SKM-1 treated with dmso at 0.1 percent for 144 hours (cell line): ENCODE data around the gene EXOC7.
"Not testable (repeated sequence)": the region's sequence is repeated elsewhere in the genome, so short reads cannot be mapped to it uniquely, and the experiment has no call there.

Experiments
- DNase-seq: peaks from one replicate; lab custom pipeline; 2025; ENCODE audit not compliant: unreplicated experiment; lab: John Stamatoyannopoulos, UW

Gene EXOC7

DNA sequence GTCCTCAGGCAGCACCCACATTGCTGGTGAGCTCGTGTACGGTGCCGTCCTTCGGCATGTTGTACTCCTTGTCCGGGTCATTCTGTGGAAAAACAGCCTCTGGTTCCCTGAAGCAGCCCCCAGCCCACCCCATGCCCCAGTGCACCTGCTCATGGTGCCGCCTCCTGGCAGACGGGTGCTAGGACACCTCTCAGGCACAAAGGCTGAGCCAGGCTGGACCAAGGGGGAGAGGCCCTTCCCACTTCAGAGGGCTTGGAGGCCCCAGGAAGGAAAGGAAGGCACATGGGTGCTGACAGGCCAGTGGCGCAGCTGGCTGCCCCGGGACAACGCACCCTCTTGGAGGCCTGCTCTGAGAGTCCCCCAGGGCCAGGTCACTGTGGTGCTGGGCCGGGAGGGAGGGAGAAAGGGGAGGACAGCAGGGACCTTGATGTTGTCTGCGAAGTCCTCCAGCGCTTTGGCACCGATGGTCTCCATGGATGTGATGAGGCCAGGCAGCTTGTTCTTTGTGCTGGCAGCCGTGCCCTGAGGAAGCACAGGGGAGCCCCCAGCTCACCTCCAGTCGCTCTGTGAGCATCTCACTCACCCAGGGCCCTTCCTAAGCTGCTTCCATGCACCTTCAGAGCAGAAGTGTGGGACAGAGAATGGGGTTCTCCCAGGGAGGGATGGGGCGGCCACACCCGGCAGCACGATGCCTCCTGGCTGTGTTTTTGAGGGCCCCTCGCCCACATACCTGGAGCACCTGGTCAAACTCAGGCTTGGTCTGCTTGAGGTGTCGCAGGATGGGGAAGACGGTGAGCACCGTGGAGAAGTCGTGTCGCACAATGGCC lies 15.3 kb downstream of the EXOC7 start:
- no peak for DNase-seq

DNA sequence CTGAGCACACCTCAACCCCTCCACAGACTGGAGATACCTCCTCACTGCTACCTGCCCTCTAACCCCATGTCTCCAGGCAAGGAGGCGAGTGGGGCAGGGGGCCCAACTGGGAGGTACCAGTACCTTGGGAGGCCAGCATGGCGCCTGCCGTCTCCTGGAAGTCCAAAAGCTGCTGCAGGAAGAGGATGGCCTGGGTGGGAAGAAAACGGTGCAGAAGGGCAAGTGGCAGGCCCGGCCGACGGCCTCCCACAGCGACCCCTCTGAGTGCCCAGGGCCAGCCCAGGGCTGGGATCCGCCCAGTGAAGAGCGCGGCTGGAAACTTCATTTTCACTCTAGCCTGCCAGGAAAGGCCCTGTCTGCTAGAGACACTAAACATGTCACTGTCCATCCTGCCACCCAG lies 16.1 kb downstream of the EXOC7 start:
- DNase-seq: no peak

DNA sequence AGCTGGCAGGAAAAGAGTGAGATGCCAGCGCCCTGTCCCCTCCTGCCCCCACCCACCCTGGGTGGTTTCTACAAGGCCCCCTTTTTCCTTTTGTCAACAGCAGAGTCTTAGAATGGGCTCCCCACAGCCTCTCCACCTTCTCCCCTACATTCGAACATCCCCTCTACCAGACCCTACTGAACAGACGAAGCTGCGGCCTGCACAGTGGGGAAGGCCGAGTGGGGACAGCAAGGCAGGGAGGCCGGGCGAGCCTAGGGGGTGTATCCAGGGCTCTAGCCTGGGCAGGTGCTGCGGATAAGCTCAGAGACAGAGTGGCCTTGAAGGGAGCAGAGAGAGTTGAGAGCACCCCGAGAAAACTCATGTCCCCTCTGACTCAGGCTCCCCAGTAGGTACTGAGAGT lies 17.2 kb downstream of the EXOC7 start:
- DNase-seq: no peak

DNA sequence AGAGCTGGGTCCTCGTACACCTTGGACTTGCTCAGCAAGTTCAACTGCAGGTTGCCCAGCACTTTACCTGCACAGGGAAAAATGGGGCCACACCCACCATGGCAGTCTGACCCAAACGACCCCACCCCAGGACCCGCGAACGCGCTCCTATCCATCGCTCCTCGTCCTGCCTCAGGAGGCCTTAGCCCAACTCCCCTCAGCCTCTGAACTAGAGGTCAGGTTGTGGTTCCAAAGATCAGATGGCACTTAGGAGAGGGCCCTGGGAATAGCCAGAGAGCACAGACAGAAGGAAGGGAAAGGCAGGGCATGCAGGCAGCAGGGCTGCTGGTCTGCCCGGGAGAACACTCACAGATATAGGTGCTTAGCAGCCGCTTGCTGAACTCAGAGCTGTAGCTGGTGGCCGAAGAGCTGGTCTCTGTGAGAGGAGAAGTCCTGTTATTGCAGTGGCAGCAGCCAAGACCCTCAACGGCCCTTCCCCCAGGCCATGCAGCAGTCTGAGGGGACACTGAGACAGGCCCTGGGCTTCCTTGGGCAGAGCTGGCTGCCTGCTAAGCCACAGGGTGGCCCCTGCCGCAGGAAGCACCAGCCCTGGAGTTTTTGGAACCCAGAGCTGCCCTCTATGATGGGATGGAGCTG lies 17.7 kb downstream of the EXOC7 start:
- DNase-seq: no peak

DNA sequence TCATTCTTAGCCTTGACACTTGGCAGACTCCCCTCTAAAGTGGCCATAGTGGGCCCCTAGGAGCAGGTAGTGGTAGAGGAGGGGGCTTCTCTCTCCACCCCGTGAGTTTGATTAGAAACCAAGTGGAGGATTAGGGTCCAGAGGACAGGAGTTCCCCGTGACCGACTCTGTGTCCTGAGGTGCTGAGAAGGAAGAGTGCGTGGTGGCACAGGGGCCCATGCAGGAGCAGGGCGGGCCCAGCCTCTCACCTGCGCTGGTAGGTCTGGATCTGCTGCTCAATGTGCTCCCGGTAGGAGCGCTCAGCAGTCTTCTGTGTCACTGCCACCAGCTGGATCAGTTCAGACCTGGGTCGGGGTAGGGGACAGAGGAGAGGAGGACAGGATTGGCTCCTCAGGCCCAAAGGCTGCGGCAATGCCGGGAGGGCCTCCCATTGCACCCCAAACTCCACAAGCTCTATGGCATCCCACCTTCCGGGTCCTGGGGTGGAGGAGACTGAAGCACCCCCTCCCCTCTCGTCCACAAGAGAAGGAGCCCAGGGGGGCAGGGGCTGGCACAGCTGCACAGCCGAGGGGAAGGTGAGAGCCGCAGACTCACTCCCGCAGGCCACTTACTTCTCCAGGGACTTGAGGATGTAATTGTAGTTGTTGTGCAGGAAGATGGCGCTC lies 18.4 kb downstream of the EXOC7 start:
- DNase-seq: no peak

DNA sequence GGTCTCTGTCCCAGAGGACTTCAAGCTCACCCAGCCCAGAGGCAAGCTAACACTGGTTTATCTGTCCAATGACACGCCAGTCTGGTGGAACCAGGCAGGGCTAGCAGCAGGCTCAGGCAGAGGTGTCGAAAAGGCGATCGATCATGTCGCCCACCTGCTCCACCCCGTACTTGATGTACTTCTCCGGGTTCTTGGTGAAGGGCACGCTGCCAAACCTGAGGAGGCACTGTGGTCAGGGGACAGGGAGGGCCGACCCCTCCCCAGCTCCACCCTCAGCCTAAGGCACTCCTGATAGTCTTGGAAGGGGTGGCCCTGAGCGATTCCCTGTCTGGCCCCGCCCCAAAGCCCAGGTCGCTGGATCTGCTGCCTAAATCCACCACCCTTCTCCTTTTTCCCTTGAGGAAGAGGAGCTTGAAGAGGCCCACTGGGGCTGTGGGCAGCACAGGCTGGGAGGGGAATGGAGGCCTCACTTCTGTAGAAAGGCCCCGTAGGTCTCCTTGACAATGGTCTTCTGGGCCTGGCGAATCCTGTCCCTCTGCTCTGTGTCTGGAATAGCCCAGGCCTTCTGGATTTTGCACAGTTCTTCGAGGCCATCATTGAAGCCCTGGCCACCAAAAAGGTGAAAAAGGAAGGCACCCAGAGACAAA lies 19.9 kb downstream of the EXOC7 start:
- DNase-seq: no peak

DNA sequence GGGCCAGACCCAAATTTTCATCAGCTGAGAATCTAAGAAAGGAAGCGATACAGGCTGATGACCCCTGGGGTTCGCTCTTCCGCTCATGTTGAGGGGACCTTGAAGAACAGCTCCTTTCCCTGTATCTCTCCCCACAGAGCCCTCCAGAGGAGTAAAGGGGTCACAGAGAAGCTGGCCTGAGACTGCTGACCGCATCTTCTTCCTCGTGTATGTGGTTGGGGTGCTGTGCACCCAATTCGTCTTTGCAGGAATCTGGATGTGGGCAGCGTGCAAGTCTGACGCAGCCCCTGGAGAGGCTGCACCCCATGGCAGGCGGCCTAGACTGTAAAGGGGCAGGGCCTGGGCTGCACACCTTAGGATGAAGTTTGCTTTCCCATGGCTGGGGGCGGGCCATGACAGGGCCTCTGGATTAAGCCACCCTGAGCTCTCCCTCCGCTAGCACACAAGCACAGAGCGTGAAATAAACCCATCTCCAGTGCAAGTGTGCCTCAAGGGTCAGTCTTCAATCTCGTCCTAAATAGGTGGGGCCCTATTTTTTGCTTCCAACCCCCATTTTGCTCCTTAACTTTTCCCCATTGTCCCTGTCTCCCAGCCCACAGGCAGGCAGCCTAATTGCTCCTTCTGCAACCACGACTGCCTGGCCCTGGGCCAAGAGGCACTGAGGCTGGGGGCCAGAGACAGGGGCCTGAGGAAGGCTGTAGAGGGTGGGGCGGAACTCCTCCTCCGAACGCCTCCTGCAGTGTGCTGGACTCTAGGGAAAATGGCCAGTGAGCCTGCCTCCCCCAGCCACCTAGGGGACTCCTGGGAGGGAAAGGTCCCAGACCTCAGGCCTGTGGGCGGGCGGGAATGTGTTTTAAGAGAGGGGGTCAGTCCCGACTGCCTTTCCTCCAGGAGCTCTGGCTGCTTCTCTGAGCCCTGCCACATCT lies 21.0 kb downstream of the EXOC7 start:
- DNase-seq: no peak

DNA sequence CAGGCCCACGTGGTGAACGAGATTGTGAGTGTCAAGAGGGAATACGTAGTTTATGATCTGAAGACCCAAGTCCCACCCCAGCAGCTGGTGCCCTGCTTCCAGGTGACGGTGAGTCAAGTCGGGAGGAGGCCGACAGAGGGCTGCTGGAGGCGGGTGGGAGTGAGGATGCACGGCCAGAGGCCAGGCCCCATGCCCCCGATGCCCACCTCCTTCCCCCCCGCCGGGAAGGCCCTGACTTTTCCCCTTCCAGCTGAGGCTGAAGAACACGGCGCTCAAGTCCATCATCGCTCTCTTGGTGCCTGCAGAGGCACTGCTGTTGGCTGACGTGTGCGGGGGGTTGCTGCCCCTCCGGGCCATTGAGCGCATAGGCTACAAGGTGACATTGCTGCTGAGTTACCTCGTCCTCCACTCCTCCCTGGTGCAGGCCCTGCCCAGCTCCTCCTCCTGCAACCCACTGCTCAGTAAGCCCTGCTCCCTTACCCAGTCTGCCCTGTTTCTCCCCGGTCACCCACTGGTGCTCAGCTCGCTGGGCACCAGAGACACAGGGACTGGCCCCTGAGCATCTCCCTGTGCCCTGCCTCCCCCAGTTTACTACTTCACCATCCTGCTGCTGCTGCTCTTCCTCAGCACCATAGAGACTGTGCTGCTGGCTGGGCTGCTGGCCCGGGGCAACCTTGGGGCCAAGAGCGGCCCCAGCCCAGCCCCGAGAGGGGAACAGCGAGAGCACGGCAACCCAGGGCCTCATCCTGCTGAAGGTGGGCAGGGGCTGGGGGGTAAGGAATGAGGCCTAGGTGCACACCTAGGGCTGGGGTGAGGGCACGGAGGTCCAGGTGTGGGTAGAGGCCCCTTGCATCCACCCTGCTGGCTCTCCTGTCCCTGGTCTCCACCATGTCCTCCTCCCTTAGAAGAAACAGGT lies 22.0 kb downstream of the EXOC7 start:
- no peak for DNase-seq

DNA sequence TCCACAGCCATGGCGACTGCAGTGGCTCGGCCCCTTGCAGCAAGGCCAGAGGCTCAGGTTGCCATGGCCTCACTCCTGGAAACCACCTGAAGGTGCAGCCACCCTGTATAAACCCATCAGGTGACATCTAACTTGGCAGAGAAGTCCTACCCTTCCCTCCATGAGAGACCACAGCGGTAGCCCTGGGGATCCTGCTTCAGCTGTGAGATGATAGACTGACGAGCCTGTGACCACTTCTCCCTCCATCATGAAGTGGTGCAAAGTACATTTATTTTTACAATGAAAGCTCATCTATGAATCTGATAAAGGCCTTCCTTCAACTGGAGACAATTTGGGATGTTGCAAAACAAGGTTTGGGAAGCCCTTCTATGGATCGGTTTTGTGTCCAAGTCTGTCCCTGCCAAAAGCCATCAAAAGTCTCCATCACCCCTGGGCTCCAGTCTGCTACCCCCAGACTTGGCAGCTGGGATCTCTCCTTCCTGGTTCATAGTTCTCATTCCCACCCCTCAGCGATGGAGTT lies 22.8 kb downstream of the EXOC7 start:
- DNase-seq: no peak

DNA sequence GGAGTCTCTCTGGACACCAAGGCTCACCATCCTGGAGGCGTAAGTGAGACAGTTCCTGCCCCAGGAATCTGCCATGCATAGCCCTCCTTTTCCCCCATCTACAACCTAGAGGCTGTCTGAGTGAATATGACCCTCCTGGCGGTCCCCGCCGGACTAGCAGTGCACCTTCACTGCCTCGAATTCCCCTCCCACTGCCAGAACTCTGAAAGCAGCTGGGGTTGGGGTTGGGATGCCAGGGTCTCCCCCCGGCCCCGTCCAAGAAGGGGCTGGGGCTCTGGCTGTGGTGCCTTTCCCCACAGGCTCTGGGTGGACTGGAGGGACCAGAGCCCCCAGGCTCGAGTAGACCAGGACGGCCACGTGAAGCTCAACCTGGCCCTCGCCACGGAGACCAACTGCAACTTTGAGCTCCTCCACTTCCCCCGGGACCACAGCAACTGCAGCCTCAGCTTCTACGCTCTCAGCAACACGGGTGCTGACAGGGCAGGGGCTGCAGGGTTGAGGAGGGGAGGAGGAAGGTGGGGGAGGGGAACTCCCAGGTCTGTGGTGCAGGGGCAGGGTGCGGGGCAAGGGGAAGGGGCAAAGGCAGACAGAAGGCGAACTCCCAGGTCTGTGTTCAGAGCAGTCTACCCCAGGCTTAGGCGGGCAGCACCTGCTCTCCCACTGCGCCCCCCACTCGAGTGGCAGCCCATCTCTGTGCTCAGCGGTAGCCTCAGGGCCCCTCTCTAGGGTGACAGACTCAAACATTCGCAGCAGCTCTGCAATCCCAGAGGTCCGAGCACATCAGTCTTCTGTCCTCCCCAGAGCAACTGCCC lies 23.4 kb downstream of the EXOC7 start:
- DNase-seq: no peak

DNA sequence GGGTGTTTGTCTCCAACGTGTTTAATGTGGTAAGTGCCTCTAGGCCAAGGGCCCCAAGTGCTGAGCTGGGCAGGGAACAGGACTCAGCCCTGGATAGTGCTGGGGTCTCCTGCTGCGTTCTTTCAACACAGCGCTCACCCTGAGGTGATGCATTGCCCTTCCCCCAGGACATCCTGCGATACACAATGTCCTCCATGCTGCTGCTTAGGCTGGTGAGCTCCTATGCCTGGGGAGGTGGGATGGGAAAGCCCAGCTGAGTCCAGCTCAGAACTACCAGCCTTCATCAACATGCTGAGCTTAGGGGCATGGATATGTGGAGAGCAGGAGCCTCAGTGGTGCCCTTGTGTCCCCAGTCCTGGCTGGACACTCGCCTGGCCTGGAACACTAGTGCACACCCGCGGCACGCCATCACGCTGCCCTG lies 24.0 kb downstream of the EXOC7 start:
- DNase-seq: no peak

DNA sequence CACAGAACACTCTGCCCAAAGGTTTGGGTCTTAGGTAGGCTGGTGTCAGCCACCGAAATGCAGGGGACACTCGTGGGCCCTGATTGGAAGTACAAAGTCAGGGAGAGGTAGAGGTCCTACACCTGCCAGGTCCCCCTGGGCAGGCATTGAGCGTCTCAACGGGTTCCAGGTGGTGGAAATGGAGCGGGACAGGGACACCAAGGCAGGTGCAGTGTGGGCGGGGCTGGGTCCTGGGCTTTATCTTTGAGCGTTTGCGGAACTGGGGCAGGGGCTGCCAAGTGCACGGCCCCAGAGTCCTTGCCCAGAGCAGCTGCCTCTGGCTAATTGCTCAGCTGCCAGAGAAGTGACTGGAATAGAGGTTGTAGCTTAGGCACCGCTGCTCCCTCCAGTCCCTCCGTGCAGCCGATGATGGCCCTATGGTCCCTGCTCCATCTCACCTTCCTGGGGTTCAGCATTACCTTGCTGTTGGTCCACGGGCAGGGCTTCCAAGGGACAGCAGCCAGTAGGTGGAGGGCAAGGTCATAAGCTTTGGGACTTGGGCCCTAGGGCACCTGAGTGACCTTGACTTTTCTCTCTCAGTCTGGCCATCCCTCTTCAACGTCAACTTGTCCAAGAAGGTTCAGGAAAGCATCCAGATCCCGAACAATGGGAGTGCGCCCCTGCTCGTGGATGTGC lies 24.6 kb downstream of the EXOC7 start, which contains the start of gene ZACN:
Gene ZACN, plus strand, starts transcription at position 323 of the 675 bp plus-strand sequence. Its CDS starts 83 bp downstream, at position 406.
- no peak for DNase-seq

DNA sequence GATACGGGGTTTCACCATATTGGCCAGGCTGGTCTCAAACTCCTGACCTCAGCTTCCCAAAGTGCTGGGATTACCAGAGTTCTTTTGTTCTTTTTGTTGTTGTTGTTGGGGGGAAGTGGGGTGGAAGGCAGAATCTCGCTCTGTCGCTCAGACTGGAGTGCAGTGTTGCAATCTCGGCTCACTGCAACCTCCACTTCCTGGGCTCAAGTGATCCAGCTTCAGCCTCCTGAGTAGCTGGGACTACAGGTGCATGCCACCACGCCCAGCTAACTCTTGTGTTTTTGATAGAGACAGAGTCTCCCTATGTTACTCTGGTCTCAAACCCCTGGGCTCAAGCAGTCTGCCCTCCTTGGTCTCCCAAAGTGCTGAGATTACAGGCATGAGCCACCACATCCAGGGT lies 25.2 kb downstream of the EXOC7 start:
- DNase-seq: not testable (repeated sequence)

DNA sequence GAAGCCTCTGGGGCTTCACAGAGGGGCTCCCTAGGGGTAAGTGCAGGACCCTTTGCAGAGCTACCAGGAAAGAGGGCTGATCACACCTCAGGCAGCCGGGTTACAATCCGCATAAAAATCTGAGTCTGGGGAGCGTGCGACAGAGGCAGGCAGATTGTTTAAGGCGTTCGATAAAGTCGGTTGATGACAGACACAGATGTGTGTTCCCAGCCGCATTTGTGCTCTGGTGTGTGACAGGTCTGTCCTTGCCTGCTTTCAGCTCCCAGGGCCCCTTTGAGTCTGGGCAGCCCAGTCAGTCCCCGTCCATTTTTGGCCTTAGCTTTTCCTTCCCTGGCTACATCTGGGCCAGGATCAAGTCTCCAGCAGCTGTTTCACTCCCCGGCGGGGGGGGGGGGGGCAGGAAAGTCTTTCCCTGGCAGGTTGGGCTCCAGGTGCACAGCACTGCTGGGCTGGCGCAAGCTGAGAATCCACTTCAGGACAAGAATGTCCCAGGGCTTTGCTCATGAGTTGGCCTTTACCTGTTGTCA lies 25.9 kb downstream of the EXOC7 start:
- no peak for DNase-seq

DNA sequence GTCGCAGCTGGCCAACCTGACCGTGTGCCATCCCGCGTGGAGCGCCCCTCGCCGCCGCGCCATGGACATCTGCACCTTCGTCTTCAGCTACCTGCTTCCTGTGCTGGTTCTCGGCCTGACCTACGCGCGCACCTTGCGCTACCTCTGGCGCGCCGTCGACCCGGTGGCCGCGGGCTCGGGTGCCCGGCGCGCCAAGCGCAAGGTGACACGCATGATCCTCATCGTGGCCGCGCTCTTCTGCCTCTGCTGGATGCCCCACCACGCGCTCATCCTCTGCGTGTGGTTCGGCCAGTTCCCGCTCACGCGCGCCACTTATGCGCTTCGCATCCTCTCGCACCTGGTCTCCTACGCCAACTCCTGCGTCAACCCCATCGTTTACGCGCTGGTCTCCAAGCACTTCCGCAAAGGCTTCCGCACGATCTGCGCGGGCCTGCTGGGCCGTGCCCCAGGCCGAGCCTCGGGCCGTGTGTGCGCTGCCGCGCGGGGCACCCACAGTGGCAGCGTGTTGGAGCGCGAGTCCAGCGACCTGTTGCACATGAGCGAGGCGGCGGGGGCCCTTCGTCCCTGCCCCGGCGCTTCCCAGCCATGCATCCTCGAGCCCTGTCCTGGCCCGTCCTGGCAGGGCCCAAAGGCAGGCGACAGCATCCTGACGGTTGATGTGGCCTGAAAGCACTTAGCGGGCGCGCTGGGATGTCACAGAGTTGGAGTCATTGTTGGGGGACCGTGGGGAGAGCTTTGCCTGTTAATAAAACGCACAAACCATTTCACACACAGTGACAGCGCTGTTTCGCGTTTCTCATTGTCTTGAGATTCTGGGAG lies 26.6 kb downstream of the EXOC7 start:
- no peak for DNase-seq

DNA sequence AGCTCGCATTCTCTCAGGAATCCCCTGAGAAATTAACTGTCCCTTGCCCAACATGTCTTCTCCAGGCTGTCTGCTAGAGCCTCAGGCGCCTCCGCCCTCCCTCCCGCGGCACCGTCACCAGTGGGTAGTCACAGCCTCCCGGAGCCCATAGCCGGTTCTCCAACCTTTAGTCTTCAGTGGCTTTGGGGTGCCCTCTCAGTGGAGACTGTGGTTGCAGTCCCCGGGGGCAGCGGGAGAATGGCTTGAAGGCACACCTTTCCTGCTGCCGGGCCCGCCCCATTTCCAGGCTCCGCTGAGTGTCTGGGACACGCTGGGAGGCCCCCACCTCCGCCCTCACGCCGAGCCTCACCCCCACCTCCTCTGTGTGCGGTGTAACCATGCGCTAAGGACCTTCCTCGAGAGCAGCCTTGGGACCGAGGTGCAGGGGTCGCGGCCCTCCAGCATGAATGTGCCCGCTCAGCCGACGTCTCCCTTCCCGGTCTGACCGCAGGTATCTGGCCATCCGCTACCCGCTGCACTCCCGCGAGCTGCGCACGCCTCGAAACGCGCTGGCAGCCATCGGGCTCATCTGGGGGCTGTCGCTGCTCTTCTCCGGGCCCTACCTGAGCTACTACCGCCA lies 27.3 kb downstream of the EXOC7 start:
- DNase-seq: no peak
